K562 (cell line): Measurements from ENCODE around the gene IFNAR2. TPM values are rescaled to one million over a fixed set of nuclear protein-coding genes. Genes with fewer than 3 reads are reported as not detected.
A peak's percentile ranks its signal among the peaks of the same experiment; 100 is the strongest.

Experiments used
- ATAC-seq: fragments of 200-7000 bp; cut with Tn5 transposase; 3 replicates; pipeline ENCODE4 v1.9.1; 2020; ENCODE audit warnings: moderate library complexity
- BruUV-seq: library from RNA; stranded (reverse); fragments of 400-500 nt; replicated peaks from 2 replicates; lab custom pipeline; 2021; lab: Mats Ljungman, UMichigan
- CTCF ChIA-PET: fragments of 300-600 bp; formaldehyde crosslinking; extraction: SDS; loops from one replicate; lab custom pipeline; 2021; ENCODE audit warnings: low intra/inter-chr PET ratio; lab: Yijun Ruan, JAX
- POLR2A ChIA-PET: fragments of 300-600, 350-650 bp; sonication (Branson Sonifier 250); formaldehyde crosslinking; extraction: SDS; loops from one replicate; lab custom pipeline; 2021; ENCODE audit warnings: antibody characterized with exemption, inconsistent platforms; lab: Yijun Ruan, JAX
- DNase-seq, 4 experiments: peaks; one replicate each; pipeline versions ENCODE4 v3.0.0 to v3.0.0-alpha.2; 2011 to 2018; ENCODE audit warnings: low spot score in 3 of 4, mixed read lengths in 3 of 4; ENCODE audit errors: extremely low read depth in 1 of 4
- FAIRE-seq: peaks from 2 replicates; lab custom pipeline; 2011; peaks lifted over from hg19 to GRCh38; lab: Jason Lieb, UNC
- H2AFZ ChIP-seq: 2 replicates; pipeline ENCODE4 v1.6.0; 2011; ENCODE audit warnings: low read depth, low read length, control low read depth, inconsistent platforms
- H3K27ac ChIP-seq: fragments of 200-600 bp; 3 replicates; pipeline ENCODE4 v1.8.0; 2011; ENCODE audit warnings: low read depth, mild to moderate bottlenecking, control low read depth, inconsistent platforms, low read length, moderate library complexity, mixed read lengths; ENCODE audit errors: extremely low read depth
- H3K27me3 ChIP-seq, 2 experiments: fragments of 300-600 bp in 1 of 2; 2 replicates in 1 of 2; 3 replicates in 1 of 2; pipeline versions ENCODE4 v1.6.0 to v1.8.0; 2011; ENCODE audit warnings: inconsistent platforms in 2 of 2, low read length in 2 of 2, mild to moderate bottlenecking in 1 of 2, mixed read lengths in 1 of 2, moderate library complexity in 1 of 2; ENCODE audit not compliant: control insufficient read depth in 2 of 2, insufficient read depth in 2 of 2
- H3K36me3 ChIP-seq: fragments of 300-600 bp; 3 replicates; pipeline ENCODE4 v1.8.0; 2011; ENCODE audit warnings: mild to moderate bottlenecking, low read length, inconsistent platforms; ENCODE audit not compliant: control insufficient read depth, insufficient read depth
- H3K4me1 ChIP-seq, 2 experiments: fragments of 200-600 bp in 1 of 2; replicated peaks in 1 of 2; 2 replicates in 1 of 2; 3 replicates in 1 of 2; pipeline versions ENCODE4 v1.5.1 to v1.8.0; 2011; ENCODE audit warnings: inconsistent platforms in 2 of 2, low read length in 2 of 2, mild to moderate bottlenecking in 1 of 2, mixed read lengths in 1 of 2, moderate library complexity in 1 of 2; ENCODE audit not compliant: control insufficient read depth in 2 of 2, insufficient read depth in 2 of 2
- H3K4me2 ChIP-seq: 2 replicates; pipeline ENCODE4 v1.6.1; 2011; ENCODE audit warnings: low read length, control low read depth, inconsistent platforms, mixed read lengths; ENCODE audit not compliant: insufficient read depth
- H3K4me3 ChIP-seq: fragments of 200-600 bp; sonication (generic), shearing (Covaris generic); 2 replicates; pipeline ENCODE4 v1.5.1; 2016; ENCODE audit warnings: control low read depth, inconsistent platforms
- H3K79me2 ChIP-seq: fragments of 200-600 bp; 3 replicates; pipeline ENCODE4 v1.8.0; 2011; ENCODE audit warnings: low read length, inconsistent platforms; ENCODE audit not compliant: control insufficient read depth, insufficient read depth
- H3K9ac ChIP-seq, 2 experiments: 2 replicates each; pipeline versions ENCODE4 v1.6.0 to v1.6.1; 2011; ENCODE audit warnings: low read depth in 2 of 2, low read length in 2 of 2, control low read depth in 1 of 2, inconsistent platforms in 1 of 2, mild to moderate bottlenecking in 1 of 2, mixed read lengths in 1 of 2; ENCODE audit not compliant: insufficient read depth in 1 of 2
- H3K9me1 ChIP-seq: one replicate; pipeline ENCODE4 v1.6.0; 2011; ENCODE audit warnings: inconsistent platforms, mild to moderate bottlenecking, low read length, moderate library complexity; ENCODE audit not compliant: control insufficient read depth, insufficient read depth
- H3K9me3 ChIP-seq: replicated peaks from 2 replicates; pipeline ENCODE4 v1.5.1; 2011; ENCODE audit warnings: low read depth, low read length, inconsistent platforms; ENCODE audit not compliant: control insufficient read depth, insufficient read depth
- H4K20me1 ChIP-seq: replicated peaks from 2 replicates; pipeline ENCODE4 v1.6.1; 2011; ENCODE audit warnings: low read length, inconsistent platforms, mixed read lengths; ENCODE audit not compliant: control insufficient read depth, insufficient read depth
- ELF4 ChIP-seq: fragments of 450-650 bp; formaldehyde crosslinking; IDR thresholded peaks from 2 replicates; pipeline ENCODE4 v1.4.0; 2022; ENCODE audit warnings: missing genetic modification characterization
- ETV1 ChIP-seq: fragments of 450-650 bp; conservative IDR thresholded peaks from 2 replicates; pipeline ENCODE4 v1.6.1; 2016; ENCODE audit warnings: missing genetic modification characterization, control low read depth, low read depth, missing compliant biosample characterization
- ID3 ChIP-seq, 2 experiments: fragments of 250-450 bp in 1 of 2; fragments of 450-650 bp in 1 of 2; sonication (Bioruptor Pico) in 1 of 2; IDR thresholded peaks; 2 replicates each; pipeline versions ENCODE4 v1.6.1 to v1.8.0; 2016 to 2021; ENCODE audit warnings: mild to moderate bottlenecking in 2 of 2, moderate library complexity in 2 of 2, missing compliant biosample characterization in 1 of 2, missing genetic modification characterization in 1 of 2
- LARP7 ChIP-seq: fragments of 450-650 bp; IDR thresholded peaks from 2 replicates; pipeline ENCODE4 v1.6.1; 2016
- MCM7 ChIP-seq, 2 experiments: fragments of 450-650 bp; IDR thresholded peaks; 2 replicates each; pipeline ENCODE4 v1.6.1; 2016 to 2018
- MLLT1 ChIP-seq, 2 experiments: fragments of 450-650 bp; IDR thresholded peaks; 2 replicates each; pipeline ENCODE4 v1.6.1; 2016
- MLX ChIP-seq, 2 experiments: fragments of 450-650 bp in 1 of 2; sonication (generic) in 1 of 2; formaldehyde crosslinking; conservative IDR thresholded peaks; 2 replicates each; pipeline versions ENCODE4 v1.4.0 to v1.8.1; 2020 to 2022; ENCODE audit warnings: mild to moderate bottlenecking in 1 of 2, missing genetic modification reagents in 1 of 2
- RHOXF2B ChIP-seq: fragments of 250-450 bp; sonication (Bioruptor Pico); conservative IDR thresholded peaks from 2 replicates; pipeline ENCODE4 v1.5.1; 2021
- SPI1 ChIP-seq: IDR thresholded peaks from 2 replicates; pipeline ENCODE4 v1.6.1; 2011; ENCODE audit warnings: low read depth, low read length, control low read depth, borderline replicate concordance
- ZFP91 ChIP-seq: sonication (generic); formaldehyde crosslinking; IDR thresholded peaks from 2 replicates; pipeline ENCODE4 v1.8.0; 2022; ENCODE audit warnings: mild to moderate bottlenecking, missing genetic modification reagents
- ZNF263 ChIP-seq: sonication (generic); formaldehyde crosslinking; IDR thresholded peaks from 2 replicates; pipeline ENCODE4 v1.8.0; 2022; ENCODE audit warnings: mild to moderate bottlenecking, missing genetic modification reagents, borderline replicate concordance
- WGBS: fragments of 100-300 bp; shearing (Covaris generic); methylation state at CpG from one replicate; pipeline ENCODE4 v1.1.6; 2016; ENCODE audit warnings: low coverage, mixed read lengths; ENCODE audit not compliant: insufficient coverage; ENCODE audit errors: missing lambda C conversion rate; 5-methylcytosine and 5-hydroxymethylcytosine counted together
- in situ Hi-C: fragments of 300-500 bp; cut with MboI; formaldehyde crosslinking; loops from 4 replicates; pipeline ENCODE4 v1.15.0; 2018; ENCODE audit warnings: inconsistent platforms, mixed read lengths
- intact Hi-C: fragments of 100-400 bp; cut with micrococcal nuclease; formaldehyde crosslinking; loops from 2 replicates; pipeline ENCODE4 v1.14.2; 2022
- polyA plus RNA-seq, 8 experiments: library from polyadenylated mRNA; depleted of rRNA in 4 of 8; stranded (reverse) in 5 of 8; unstranded in 3 of 8; fragments of >200 nt; fragmentation: Nextera tagmentation in 2 of 8; fragmentation: Illumina TruSeq in 1 of 8; extraction: Ambion mirVana in 2 of 8; extraction: Trizol in 1 of 8; gene quantifications; 2 replicates each; pipeline versions ENCODE4 v1.2.1 to v1.2.3, GENCODE V29; 2011 to 2014; ENCODE audit warnings: inconsistent platforms in 1 of 8, missing spikeins in 1 of 8
- total RNA-seq, 7 experiments: library from RNA; depleted of rRNA in 6 of 7; stranded (reverse); fragments of >200 nt in 6 of 7; fragmentation: Illumina TruSeq in 2 of 7; extraction: Trizol in 2 of 7; gene quantifications; 2 replicates each; pipeline versions ENCODE4 v1.2.1 to v1.2.3, GENCODE V29; 2011 to 2021; ENCODE audit warnings: low replicate concordance in 1 of 7

IFNAR2 gene
- total and polyA plus RNA-seq, 9 of the 15 experiments (the other 6 are each of a cell fraction or from before 2014, with no cell fraction given): 1.7 to 48.3 (median 8.4) TPM

- Histone ChIP-seq H3K4me2 (no peak overlapping the region), H3K79me2 (no peaks in the 10 kb centered on the region), H3K9me3 (0 out of 2 replicates have a peak, but pooled peaks cover 3% of the 10 kb centered on the region), H3K4me3 (no peak overlapping the region), H3K27me3 (no peaks in the 10 kb centered on the region), H3K9me1 (no peaks in the 10 kb centered on the region), H4K20me1 (no peaks in the 10 kb centered on the region)
- WGBS: 74% methylated on average over 7 of the region's 7 CpGs
- BruUV-seq: no TSS peak
- in situ Hi-C loops (no loop called here), intact Hi-C loops (no loop called here)
- no peak for DNase-seq
- no peak for ATAC-seq
- POLR2A ChIA-PET: no interaction called here
- TF ChIP-seq MLX (CRISPR knock-in tag; conservative IDR thresholded peaks at IDR 0.05): no peak
- TF ChIP-seq ZNF263 (CRISPR knock-in tag): peak; percentile 63; the same call in 1 of the 2 replicates
- 0 out of 2 replicates have a peak, but pooled peaks have one; percentile 16 for TF ChIP-seq RHOXF2B (CRISPR knock-in tag)
- TF ChIP-seq, all 486 proteins: peak for 2
- CTCF ChIA-PET: interaction anchor here (0.6 kb wide), 1 partner anchor 54 kb away, joined by 3 read pairs; no protein-coding TSS in a partner anchor
- H3K4me1 ChIP-seq: peaks cover 27 to 33% of the 10 kb centered on the region in 2 experiments; a peak in 4 of 5 replicates
- H3K36me3 ChIP-seq: no peaks in the 10 kb centered on the region
- FAIRE-seq: no peak
- H2AFZ ChIP-seq: 0 out of 2 replicates have a peak overlapping the region, but pooled peaks have one; percentile 22
- H3K27ac ChIP-seq: no peak overlapping the region
- H3K9ac ChIP-seq: no peak overlapping the region
These were observed 18.4 kb upstream of the IFNAR2 start for GRCh38 chr21:33211305-33211704.

- in situ Hi-C loops: no loop called here
- 0 out of 2 replicates have a peak, but pooled peaks cover 3% of the 10 kb centered on the region for H3K9me3 ChIP-seq
- POLR2A ChIA-PET: interaction anchor here (0.6 kb wide), 1 partner anchor 379 kb away, joined by 3 read pairs; no protein-coding TSS in a partner anchor
- FAIRE-seq (no peak), ATAC-seq (peak; percentile 27; the same call in 1 of the 3 replicates), DNase-seq (no peak)
- no peak overlapping the region for H3K4me3 ChIP-seq
- H3K27ac ChIP-seq: no peak overlapping the region
- no peaks in the 10 kb centered on the region for H3K79me2 ChIP-seq
- H3K4me2 ChIP-seq: peak overlapping the region; percentile 76
- no peaks in the 10 kb centered on the region for H3K9me1 ChIP-seq
- WGBS: 35% methylated on average over 6 of the region's 6 CpGs
- H3K4me1 ChIP-seq: peaks cover 27 to 38% of the 10 kb centered on the region in 2 experiments; a peak in 4 of 5 replicates
- no peaks in the 10 kb centered on the region for H3K36me3 ChIP-seq
- no peak overlapping the region; a peak in 1 of 4 replicates for H3K9ac ChIP-seq
- BruUV-seq: no TSS peak
- H4K20me1 ChIP-seq: no peaks in the 10 kb centered on the region
- H2AFZ ChIP-seq: peak overlapping the region; percentile 92
- intact Hi-C loops: no loop called here
- CTCF ChIA-PET: no interaction called here
- H3K27me3 ChIP-seq: no peaks in the 10 kb centered on the region
- TF ChIP-seq MCM7 (IDR thresholded peaks at IDR 0.05) (no peak), LARP7 (no peak), ZFP91 (CRISPR knock-in tag) (no peak), MLLT1 (IDR thresholded peaks at IDR 0.05) (no peak), ELF4 (CRISPR knock-in tag) (no peak), ETV1 (tag) (no peak), ID3 (CRISPR knock-in tag; IDR thresholded peaks at IDR 0.05) (no peak), ID3 (tag; IDR thresholded peaks at IDR 0.05) (no peak), SPI1 (no peak)
These were observed 18.0 kb upstream of the IFNAR2 start for GRCh38 chr21:33211732-33212131.
